ENCODE results near the gene ZNF90.
"Not testable (repeated sequence)": the region's sequence is repeated elsewhere in the genome, so short reads cannot be mapped to it uniquely, and the experiment has no call there.

Gene ZNF90

DNA sequence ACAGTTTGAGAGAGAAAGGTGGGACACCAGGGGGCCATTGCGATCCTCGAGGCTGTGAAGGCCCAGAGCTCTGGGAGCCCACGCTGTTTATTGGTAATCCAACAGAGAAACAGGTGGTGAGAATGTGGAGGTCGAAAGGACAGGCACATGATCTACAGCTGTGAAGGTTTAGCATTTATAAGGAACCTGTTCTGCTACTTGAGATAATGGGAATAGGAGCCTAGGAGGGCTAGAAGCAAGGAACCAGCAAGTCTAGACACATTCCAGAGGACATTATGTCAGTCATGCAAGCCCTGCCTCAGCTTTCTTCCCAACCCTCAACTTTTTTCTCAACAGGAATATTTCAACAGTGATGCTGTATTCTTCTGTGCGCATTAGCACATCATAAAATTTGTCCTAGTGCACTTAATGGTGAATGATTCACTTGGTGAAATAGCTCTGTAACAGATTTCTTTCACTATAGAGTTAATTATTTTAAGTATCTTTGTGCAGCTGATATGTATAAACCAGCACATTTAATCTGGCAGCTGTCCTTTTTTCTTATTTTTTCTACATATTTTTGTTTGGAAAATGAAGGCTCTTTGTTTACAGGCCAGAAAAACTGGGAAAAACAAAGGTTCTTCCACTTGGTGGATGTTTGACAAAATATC lies 25.4 kb downstream of the ZNF90 start:
- DNase-seq (ENCODE audit: low read depth) = no peak
- TF ChIP-seq, protein P1, sequence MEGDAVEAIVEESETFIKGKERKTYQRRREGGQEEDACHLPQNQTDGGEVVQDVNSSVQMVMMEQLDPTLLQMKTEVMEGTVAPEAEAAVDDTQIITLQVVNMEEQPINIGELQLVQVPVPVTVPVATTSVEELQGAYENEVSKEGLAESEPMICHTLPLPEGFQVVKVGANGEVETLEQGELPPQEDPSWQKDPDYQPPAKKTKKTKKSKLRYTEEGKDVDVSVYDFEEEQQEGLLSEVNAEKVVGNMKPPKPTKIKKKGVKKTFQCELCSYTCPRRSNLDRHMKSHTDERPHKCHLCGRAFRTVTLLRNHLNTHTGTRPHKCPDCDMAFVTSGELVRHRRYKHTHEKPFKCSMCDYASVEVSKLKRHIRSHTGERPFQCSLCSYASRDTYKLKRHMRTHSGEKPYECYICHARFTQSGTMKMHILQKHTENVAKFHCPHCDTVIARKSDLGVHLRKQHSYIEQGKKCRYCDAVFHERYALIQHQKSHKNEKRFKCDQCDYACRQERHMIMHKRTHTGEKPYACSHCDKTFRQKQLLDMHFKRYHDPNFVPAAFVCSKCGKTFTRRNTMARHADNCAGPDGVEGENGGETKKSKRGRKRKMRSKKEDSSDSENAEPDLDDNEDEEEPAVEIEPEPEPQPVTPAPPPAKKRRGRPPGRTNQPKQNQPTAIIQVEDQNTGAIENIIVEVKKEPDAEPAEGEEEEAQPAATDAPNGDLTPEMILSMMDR (IDR thresholded peaks at IDR 0.05; ENCODE audit: low read depth, low read length, missing control alignments) = no peak
- in situ Hi-C loops (cut with HindIII; ENCODE audit: low sequenced_read_pairs) = no loop called here
- H3K4me3 ChIP-seq (ENCODE audit: low read depth, low read length) = no peak overlapping the region

DNA sequence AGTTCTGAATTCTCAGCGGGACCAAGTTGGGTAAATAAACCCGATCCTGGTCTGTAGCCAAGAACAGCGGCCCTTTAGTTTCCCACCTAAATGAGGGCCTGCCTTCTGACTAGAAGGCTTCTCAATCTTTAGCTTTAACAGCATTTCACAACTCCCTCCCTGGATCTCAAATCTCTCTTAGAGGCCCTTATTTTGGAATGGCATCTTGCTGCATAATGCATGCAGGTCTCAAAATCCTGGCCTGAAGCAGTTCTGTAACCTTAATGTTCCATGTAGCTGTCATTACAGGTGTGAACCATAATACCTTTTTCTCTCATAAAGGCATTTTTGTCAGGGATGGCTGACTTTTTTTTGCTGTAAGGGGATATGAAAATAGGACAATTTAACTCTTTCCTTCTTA lies 29.5 kb downstream of the ZNF90 start:
- H3K4me3 ChIP-seq (ENCODE audit: low read depth, low read length) = no peak overlapping the region
- in situ Hi-C loops (cut with HindIII; ENCODE audit: low sequenced_read_pairs) = no loop called here
- TF ChIP-seq, protein P1 (IDR thresholded peaks at IDR 0.05; ENCODE audit: low read depth, low read length, missing control alignments) = no peak
- no peak for DNase-seq (ENCODE audit: low read depth)

DNA sequence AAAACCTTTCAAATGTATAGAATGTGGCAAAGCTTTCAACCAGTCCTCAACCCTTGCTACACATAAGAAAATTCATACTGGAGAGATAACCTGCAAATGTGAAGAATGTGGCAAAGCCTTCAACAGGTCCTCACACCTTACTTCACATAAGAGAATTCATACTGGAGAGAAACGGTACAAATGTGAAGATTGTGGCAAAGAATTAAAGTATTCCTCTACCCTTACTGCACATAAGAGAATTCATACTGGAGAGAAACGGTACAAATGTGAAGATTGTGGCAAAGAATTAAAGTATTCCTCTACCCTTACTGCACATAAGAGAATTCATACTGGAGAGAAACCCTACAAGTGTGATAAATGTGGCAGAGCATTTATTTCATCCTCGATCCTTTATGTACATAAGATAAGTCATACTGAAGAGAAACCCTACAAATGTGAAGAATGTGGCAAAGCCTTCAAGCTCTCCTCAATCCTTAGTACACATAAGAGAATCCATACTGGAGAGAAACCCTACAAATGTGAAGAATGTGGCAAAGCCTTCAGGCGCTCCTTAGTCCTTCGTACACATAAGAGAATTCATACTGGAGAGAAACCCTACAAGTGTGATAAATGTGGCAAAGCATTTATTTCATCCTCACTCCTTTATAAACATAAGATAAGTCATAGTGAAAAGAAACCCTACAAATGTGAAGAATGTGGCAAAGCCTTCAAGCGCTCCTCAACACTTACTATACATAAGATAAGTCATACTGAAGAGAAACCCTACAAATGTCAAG lies 40.5 kb downstream of the ZNF90 start:
- in situ Hi-C loops (cut with HindIII; ENCODE audit: low sequenced_read_pairs) = not testable (repeated sequence)

DNA sequence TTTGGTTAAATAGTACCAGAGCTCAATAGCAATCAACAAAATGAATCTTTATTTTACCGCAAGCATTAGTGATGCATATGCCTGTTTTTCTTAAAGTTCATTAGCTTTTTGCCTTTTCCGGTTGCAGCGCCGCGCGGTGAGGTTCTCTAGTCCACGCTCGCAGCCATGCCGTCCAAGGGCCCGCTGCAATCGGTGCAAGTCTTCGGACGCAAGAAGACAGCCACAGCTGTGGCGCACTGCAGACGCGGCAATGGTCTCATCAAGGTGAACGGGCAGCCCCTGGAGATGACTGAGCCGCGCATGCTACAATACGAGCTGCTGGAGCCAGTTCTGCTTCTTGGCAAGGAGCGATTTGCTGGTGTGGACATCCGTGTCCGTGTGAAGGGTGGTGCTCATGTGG lies 47.1 kb downstream of the ZNF90 start:
- DNase-seq (ENCODE audit: low read depth) = no peak
- in situ Hi-C loops (cut with HindIII; ENCODE audit: low sequenced_read_pairs) = no loop called here
- H3K4me3 ChIP-seq (ENCODE audit: low read depth, low read length) = no peak overlapping the region

More for the DNA sequence above, 40.5 kb downstream of the ZNF90 start:
- not testable (repeated sequence) for DNase-seq (ENCODE audit: low read depth); H3K4me3 ChIP-seq (ENCODE audit: low read depth, low read length)

DNA sequence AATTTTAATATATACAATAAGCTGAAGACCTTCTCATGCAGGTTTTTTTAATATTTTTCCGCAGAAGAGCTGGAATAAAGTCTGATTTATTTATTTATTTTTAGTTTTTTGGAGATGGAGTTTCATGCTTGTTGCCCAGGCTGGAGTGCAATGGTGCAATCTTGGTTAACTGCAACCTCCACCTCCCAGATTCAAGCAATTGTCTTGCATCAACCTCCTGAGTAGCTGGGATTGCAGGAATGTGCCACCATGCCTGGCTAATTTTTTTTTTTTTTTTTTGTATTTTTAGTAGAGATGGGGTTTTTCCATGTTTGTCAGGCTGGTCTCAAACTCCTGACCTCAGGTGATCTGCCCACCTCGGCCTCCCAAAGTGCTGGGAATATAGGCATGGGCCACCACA lies 55.1 kb downstream of the ZNF90 start:
- DNase-seq (ENCODE audit: low read depth); in situ Hi-C loops (cut with HindIII; ENCODE audit: low sequenced_read_pairs); H3K4me3 ChIP-seq (ENCODE audit: low read depth, low read length): not testable (repeated sequence)

More for the DNA sequence above, 47.1 kb downstream of the ZNF90 start:
- TF ChIP-seq, protein P1 (IDR thresholded peaks at IDR 0.05; ENCODE audit: low read depth, low read length, missing control alignments) = no peak

DNA sequence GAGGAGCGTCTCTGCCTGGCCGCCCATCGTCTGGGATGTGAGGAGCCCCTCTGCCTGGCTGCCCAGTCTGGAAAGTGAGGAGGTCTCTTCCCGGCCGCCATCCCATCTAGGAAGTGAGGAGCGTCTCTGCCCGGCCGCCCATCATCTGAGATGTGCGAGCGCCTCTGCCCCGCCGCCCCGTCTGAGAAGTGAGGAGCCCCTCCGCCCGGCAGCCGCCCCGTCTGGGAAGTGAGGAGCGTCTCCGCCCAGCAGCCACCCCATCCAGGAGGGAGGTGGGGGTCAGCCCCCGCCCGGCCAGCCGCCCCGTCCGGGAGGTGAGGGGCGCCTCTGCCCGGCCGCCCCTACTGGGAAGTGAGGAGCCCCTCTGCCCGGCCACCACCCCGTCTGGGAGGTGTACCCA lies 59.9 kb downstream of the ZNF90 start:
- DNase-seq (ENCODE audit: low read depth); H3K4me3 ChIP-seq (ENCODE audit: low read depth, low read length); in situ Hi-C loops (cut with HindIII; ENCODE audit: low sequenced_read_pairs): not testable (repeated sequence)

DNA sequence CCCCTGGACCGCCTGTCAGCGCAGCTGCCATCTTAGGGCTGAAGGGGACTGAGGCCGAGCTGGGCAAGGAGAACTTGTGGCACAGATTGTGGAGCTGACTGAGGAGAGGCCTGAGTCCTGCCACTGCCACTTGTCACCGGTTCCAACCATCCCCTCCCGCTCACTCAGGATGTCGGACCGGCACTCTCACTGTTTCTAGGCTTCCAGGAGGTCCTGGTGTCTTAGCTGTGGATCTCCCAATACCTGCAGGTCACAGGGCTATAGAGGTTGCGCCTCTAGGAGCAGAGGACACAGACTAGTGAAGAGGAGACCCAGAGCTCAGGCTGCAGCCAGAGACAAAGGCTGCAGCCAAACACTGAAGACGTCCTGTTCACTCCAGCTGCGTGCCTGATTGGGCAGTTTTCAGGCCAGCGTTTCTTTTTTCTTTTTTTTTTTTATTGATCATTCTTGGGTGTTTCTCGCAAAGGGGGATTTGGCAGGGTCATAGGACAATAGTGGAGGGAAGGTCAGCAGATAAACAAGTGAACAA lies 73.9 kb downstream of the ZNF90 start:
- no peak overlapping the region for H3K4me3 ChIP-seq (ENCODE audit: low read depth, low read length)
- TF ChIP-seq, protein P1 (IDR thresholded peaks at IDR 0.05; ENCODE audit: low read depth, low read length, missing control alignments) = no peak
- no peak for DNase-seq (ENCODE audit: low read depth)
- in situ Hi-C loops (cut with HindIII; ENCODE audit: low sequenced_read_pairs) = no loop called here

DNA sequence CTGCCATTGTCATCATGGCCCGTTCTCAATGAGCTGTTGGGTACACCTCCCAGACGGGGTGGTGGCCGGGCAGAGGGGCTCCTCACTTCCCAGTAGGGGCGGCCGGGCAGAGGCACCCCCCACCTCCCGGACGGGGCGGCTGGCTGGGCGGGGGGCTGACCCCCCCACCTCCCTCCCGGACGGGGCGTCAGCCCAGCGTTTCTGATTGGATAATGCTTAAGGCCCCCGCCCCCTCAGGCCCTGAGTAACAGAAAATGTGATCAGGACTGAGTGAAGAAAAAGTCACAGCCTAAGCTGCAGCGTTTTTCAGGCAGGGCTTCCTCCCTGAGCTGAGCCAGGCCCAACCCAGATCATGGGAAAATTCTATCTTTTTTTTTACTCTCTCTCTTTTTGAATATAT lies 74.7 kb downstream of the ZNF90 start:
- DNase-seq (ENCODE audit: low read depth); in situ Hi-C loops (cut with HindIII; ENCODE audit: low sequenced_read_pairs); H3K4me3 ChIP-seq (ENCODE audit: low read depth, low read length): not testable (repeated sequence)
